B cell (primary cell): ENCODE results near the gene EYS. TPM values are rescaled to one million over a fixed set of nuclear protein-coding genes. Genes with fewer than 3 reads are reported as not detected.

Source experiments
- ATAC-seq: fragments of 200-7000 bp; cut with Tn5 transposase; one replicate; pipeline ENCODE4 v1.10.0; 2021; ENCODE audit warnings: low read depth, mild to moderate bottlenecking, moderate number of reproducible peaks, moderate library complexity
- CTCF ChIA-PET: fragments of 350-600 bp; sonication (Branson Sonifier 250); formaldehyde crosslinking; loops from one replicate; lab custom pipeline; 2021; ENCODE audit warnings: antibody characterized with exemption, inconsistent platforms; lab: Charles Lee
- POLR2A ChIA-PET: fragments of 350-600 bp; sonication (Branson Sonifier 250); formaldehyde crosslinking; loops from one replicate; lab custom pipeline; 2021; ENCODE audit warnings: antibody characterized with exemption; lab: Charles Lee
- DNase-seq: peaks from one replicate; pipeline ENCODE4 v3.0.0; 2013
- H2AFZ ChIP-seq: 2 replicates; pipeline ENCODE4 v1.6.1; 2012; ENCODE audit warnings: mild to moderate bottlenecking, low read depth, low read length; ENCODE audit not compliant: insufficient read depth, poor library complexity, severe bottlenecking
- H3K27ac ChIP-seq, 2 donors: 1 replicate in 1 of 2; 2 replicates in 1 of 2; pipeline ENCODE4 v1.5.1; 2012 to 2013; ENCODE audit warnings: low read length in 2 of 2, mild to moderate bottlenecking in 2 of 2, moderate library complexity in 1 of 2
- H3K27me3 ChIP-seq, 4 experiments: fragments of 200-600 bp in 1 of 4; sonication (generic) in 1 of 4; replicated peaks in 1 of 4; 1 replicate in 2 of 4; 2 replicates in 2 of 4; pipeline versions ENCODE4 v1.6.1 to v1.7.0; 2013 to 2016; ENCODE audit warnings: low read length in 3 of 4, mild to moderate bottlenecking in 2 of 4, mixed read lengths in 1 of 4, moderate library complexity in 1 of 4; ENCODE audit not compliant: insufficient read depth in 4 of 4, control insufficient read depth in 3 of 4; ENCODE audit errors: control extremely low read depth in 1 of 4
- H3K36me3 ChIP-seq, 2 experiments: replicated peaks in 1 of 2; 1 replicate in 1 of 2; 2 replicates in 1 of 2; pipeline versions ENCODE4 v1.6.1 to v1.7.1; 2013; ENCODE audit warnings: low read length in 1 of 2; ENCODE audit not compliant: insufficient read depth in 2 of 2, control insufficient read depth in 1 of 2; ENCODE audit errors: control extremely low read depth in 1 of 2, extremely low read depth in 1 of 2
- H3K4me1 ChIP-seq, 2 donors: fragments of 200-600 bp in 1 of 2; sonication (generic) in 1 of 2; 1 replicate in 1 of 2; 2 replicates in 1 of 2; pipeline versions ENCODE4 v1.5.1 to v1.6.1; 2013 to 2017; ENCODE audit warnings: low read length in 2 of 2; ENCODE audit not compliant: control insufficient read depth in 2 of 2, insufficient read depth in 2 of 2
- H3K4me2 ChIP-seq: replicated peaks from 2 replicates; pipeline ENCODE3; 2012; ENCODE audit warnings: mild to moderate bottlenecking, low read depth, low read length; ENCODE audit not compliant: poor library complexity, severe bottlenecking
- H3K4me3 ChIP-seq, 5 experiments: fragments of 200-600 bp in 1 of 5; sonication (generic) in 1 of 5; 1 replicate in 3 of 5; 2 replicates in 2 of 5; pipeline versions ENCODE4 v1.5.1 to v1.7.0; 2011 to 2016; ENCODE audit warnings: low read length in 4 of 5, mild to moderate bottlenecking in 4 of 5, low read depth in 2 of 5, control low read depth in 1 of 5, moderate library complexity in 1 of 5; ENCODE audit not compliant: insufficient read depth in 1 of 5; ENCODE audit errors: control extremely low read depth in 1 of 5, extremely low read depth in 1 of 5
- H3K79me2 ChIP-seq: fragments of 200-600 bp; sonication (generic); one replicate; pipeline ENCODE4 v1.6.0; 2016; ENCODE audit warnings: low read length; ENCODE audit not compliant: control insufficient read depth, insufficient read depth
- H3K9ac ChIP-seq: fragments of 200-600 bp; sonication (generic); 2 replicates; pipeline ENCODE4 v1.6.1; 2017; ENCODE audit warnings: mild to moderate bottlenecking, low read length, moderate library complexity
- H3K9me3 ChIP-seq, 3 donors: one replicate each; pipeline versions ENCODE4 v1.6.1 to v1.7.1; 2013; ENCODE audit warnings: low read length in 2 of 3; ENCODE audit not compliant: control insufficient read depth in 2 of 3, insufficient read depth in 1 of 3; ENCODE audit errors: control extremely low read depth in 1 of 3
- H4K20me1 ChIP-seq: 2 replicates; pipeline ENCODE4 v1.6.0; 2012; ENCODE audit warnings: mild to moderate bottlenecking, low read length; ENCODE audit not compliant: insufficient read depth, control insufficient read depth, poor library complexity, severe bottlenecking
- H3K27ac Mint-ChIP-seq: one replicate; pipeline ENCODE4 v1.8.0; 2021; ENCODE audit warnings: mixed read lengths
- H3K27me3 Mint-ChIP-seq: one replicate; pipeline ENCODE4 v1.8.0; 2021; ENCODE audit warnings: mixed read lengths
- H3K4me1 Mint-ChIP-seq: one replicate; pipeline ENCODE4 v1.8.0; 2021; ENCODE audit warnings: mixed read lengths
- H3K4me3 Mint-ChIP-seq: one replicate; pipeline ENCODE4 v1.8.0; 2021; ENCODE audit warnings: mixed read lengths
- H3K9me3 Mint-ChIP-seq: one replicate; pipeline ENCODE4 v1.8.0; 2022; ENCODE audit warnings: mixed read lengths; ENCODE audit not compliant: insufficient read depth
- EZH2 ChIP-seq: IDR thresholded peaks from 2 replicates; pipeline ENCODE4 v1.6.1; 2012; ENCODE audit warnings: borderline replicate concordance, low read depth, mild to moderate bottlenecking, moderate library complexity, low read length; ENCODE audit not compliant: insufficient read depth, poor library complexity, severe bottlenecking
- WGBS: methylation state at CpG from one replicate; pipeline ENCODE4 v1.1.5; 2013; ENCODE audit warnings: missing lambda C conversion rate; ENCODE audit not compliant: insufficient coverage; 5-methylcytosine and 5-hydroxymethylcytosine counted together
- intact Hi-C: fragments of 100-400 bp; cut with micrococcal nuclease; formaldehyde crosslinking; loops from one replicate; pipeline ENCODE4 v1.10.0; 2022
- polyA plus RNA-seq: library from polyadenylated mRNA; depleted of rRNA; stranded (reverse); fragments of >200 nt; gene quantifications from 2 replicates; pipeline ENCODE4 v1.2.3, GENCODE V29; 2012
- total RNA-seq, 2 donors: library from RNA; stranded (reverse); fragments of 120-200 nt in 1 of 2; gene quantifications; 1 replicate in 1 of 2; 2 replicates in 1 of 2; pipeline versions ENCODE4 v1.2.3 to v1.2.4, GENCODE V29; 2013 to 2022
- TF ChIP-seq, protein P1 (sequence below): fragments of 200-600 bp; IDR thresholded peaks from one replicate; pipeline ENCODE4 v1.8.0; 2022; ENCODE audit warnings: antibody characterized with exemption, mild to moderate bottlenecking

EYS gene
- total and polyA plus RNA-seq, 2 donors (not counting 1 experiment from before 2014, with no cell fraction given), result not detected

DNA sequence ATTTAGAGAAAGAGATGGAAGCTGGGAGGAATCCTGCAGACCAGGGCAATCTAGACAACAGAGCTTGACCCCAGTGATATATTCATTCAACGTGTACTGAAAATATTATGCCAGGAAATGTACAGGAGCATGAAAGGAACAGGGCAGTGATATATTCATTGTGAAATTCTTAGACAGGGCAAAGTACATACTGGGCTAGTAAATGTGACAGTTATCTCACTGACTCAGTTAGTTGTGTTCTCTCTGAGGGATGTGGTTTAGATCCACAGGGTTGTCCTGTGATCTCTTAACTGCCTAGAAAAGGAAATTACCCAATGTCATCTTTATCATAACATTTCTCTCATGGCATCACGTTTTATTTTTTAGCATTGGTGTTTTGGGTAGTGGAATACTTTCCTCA is 891.3 kb downstream of the EYS start:
- no peak for ATAC-seq
- H2AFZ ChIP-seq, result no peak overlapping the region
- H4K20me1 ChIP-seq, result no peaks in the 10 kb centered on the region
- Mint-ChIP-seq H3K4me3 (no peak overlapping the region), H3K27me3 (no peaks in the 10 kb centered on the region), H3K4me1 (no peaks in the 10 kb centered on the region), H3K27ac (no peak overlapping the region), H3K9me3 (peaks cover under 1% of the 10 kb centered on the region)
- H3K4me3 ChIP-seq, result no peak overlapping the region
- no peak overlapping the region for H3K4me2 ChIP-seq
- intact Hi-C loops, result no loop called here
- H3K9ac ChIP-seq, result no peak overlapping the region
- ChIA-PET POLR2A (no interaction called here), CTCF (no interaction called here)
- DNase-seq, result no peak
- no peaks in the 10 kb centered on the region for H3K9me3 ChIP-seq
- no peak for TF ChIP-seq EZH2
- TF ChIP-seq, protein P1, sequence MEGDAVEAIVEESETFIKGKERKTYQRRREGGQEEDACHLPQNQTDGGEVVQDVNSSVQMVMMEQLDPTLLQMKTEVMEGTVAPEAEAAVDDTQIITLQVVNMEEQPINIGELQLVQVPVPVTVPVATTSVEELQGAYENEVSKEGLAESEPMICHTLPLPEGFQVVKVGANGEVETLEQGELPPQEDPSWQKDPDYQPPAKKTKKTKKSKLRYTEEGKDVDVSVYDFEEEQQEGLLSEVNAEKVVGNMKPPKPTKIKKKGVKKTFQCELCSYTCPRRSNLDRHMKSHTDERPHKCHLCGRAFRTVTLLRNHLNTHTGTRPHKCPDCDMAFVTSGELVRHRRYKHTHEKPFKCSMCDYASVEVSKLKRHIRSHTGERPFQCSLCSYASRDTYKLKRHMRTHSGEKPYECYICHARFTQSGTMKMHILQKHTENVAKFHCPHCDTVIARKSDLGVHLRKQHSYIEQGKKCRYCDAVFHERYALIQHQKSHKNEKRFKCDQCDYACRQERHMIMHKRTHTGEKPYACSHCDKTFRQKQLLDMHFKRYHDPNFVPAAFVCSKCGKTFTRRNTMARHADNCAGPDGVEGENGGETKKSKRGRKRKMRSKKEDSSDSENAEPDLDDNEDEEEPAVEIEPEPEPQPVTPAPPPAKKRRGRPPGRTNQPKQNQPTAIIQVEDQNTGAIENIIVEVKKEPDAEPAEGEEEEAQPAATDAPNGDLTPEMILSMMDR, result no peak
- H3K79me2 ChIP-seq, result no peaks in the 10 kb centered on the region
- no peak overlapping the region for H3K27ac ChIP-seq
- 80% methylated on average over 1 of the region's 2 CpGs for WGBS
- no peaks in the 10 kb centered on the region for H3K27me3 ChIP-seq
- no peaks in the 10 kb centered on the region for H3K4me1 ChIP-seq
- H3K36me3 ChIP-seq, result no peaks in the 10 kb centered on the region

DNA sequence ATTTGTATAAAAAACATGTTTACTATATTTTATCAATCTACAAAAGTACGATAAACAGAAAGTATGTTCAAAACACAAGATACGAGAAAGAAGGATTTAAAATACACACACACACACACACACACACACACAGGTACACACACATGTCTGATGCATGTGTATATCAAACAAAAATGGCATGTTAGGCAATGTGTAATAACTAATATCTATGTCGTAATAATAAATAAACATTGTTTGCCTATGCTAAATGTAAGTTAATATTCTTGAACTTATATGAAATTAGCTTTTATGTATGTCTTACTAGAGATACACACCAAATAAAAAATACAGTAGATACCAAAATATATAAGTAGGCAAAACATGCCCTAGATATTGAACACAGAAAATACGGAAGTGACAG is 894.9 kb downstream of the EYS start:
- Histone ChIP-seq H4K20me1 (no peaks in the 10 kb centered on the region), H3K4me1 (no peaks in the 10 kb centered on the region), H2AFZ (no peak overlapping the region), H3K79me2 (no peaks in the 10 kb centered on the region), H3K4me2 (no peak overlapping the region), H3K9me3 (no peaks in the 10 kb centered on the region), H3K4me3 (no peak overlapping the region), H3K36me3 (no peaks in the 10 kb centered on the region), H3K27ac (no peak overlapping the region), H3K27me3 (no peaks in the 10 kb centered on the region), H3K9ac (no peak overlapping the region)
- no peak overlapping the region for H3K4me3 Mint-ChIP-seq
- WGBS, result no CpG with 5 or more reads among the region's 4 CpGs
- ChIA-PET CTCF (no interaction called here), POLR2A (no interaction called here)
- H3K4me1 Mint-ChIP-seq, result no peaks in the 10 kb centered on the region
- ATAC-seq, result no peak
- no peak for DNase-seq
- H3K27me3 Mint-ChIP-seq, result no peaks in the 10 kb centered on the region
- H3K9me3 Mint-ChIP-seq, result no peaks in the 10 kb centered on the region
- TF ChIP-seq EZH2, result no peak
- TF ChIP-seq, protein P1, result no peak
- intact Hi-C loops, result no loop called here
- H3K27ac Mint-ChIP-seq, result no peak overlapping the region
